NCI-H226 (cell line): ENCODE measurements around the gene ING4.
A peak's percentile ranks its signal among the peaks of the same experiment; 100 is the strongest.
"Not testable (repeated sequence)": the region's sequence is repeated elsewhere in the genome, so short reads cannot be mapped to it uniquely, and the experiment has no call there.

Source experiments
- DNase-seq: peaks from one replicate; pipeline ENCODE4 v3.0.0-alpha.2; 2015

Gene ING4

GRCh38 chr12:6662906-6663742, at the start of gene ING4:
ING4 (minus strand) TSS chr12:6663119; CDS start chr12:6663101, 18 bp downstream.
- peak; percentile 99 for DNase-seq

GRCh38 chr12:6708960-6709394, 46.1 kb upstream of the ING4 start:
- DNase-seq = no peak

GRCh38 chr12:6708351-6708750, 45.4 kb upstream of the ING4 start:
- DNase-seq = not testable (repeated sequence)

GRCh38 chr12:6703631-6704030, 40.7 kb upstream of the ING4 start:
- no peak for DNase-seq

GRCh38 chr12:6701078-6701768, 38.3 kb upstream of the ING4 start:
- no peak for DNase-seq

GRCh38 chr12:6700646-6701051, 37.7 kb upstream of the ING4 start, which contains the start of gene PIANP:
PIANP (minus strand) TSS chr12:6700815; CDS start chr12:6698061, 2,754 bp downstream.
- DNase-seq = no peak

GRCh38 chr12:6699989-6700645, 37.2 kb upstream of the ING4 start:
- no peak for DNase-seq

- DNase-seq = no peak
Observed at GRCh38 chr12:6699259-6699988, 36.5 kb upstream of the ING4 start.

GRCh38 chr12:6698352-6699046, 35.6 kb upstream of the ING4 start:
- no peak for DNase-seq

- DNase-seq = peak; percentile 57
Observed at GRCh38 chr12:6697584-6698351, 34.8 kb upstream of the ING4 start.

- no peak for DNase-seq
Observed at GRCh38 chr12:6696690-6697583, 34.0 kb upstream of the ING4 start.

- no peak for DNase-seq
Observed at GRCh38 chr12:6695313-6696045, 32.6 kb upstream of the ING4 start.

GRCh38 chr12:6694701-6695100, 31.8 kb upstream of the ING4 start:
- DNase-seq = no peak

GRCh38 chr12:6693832-6694355, 31.0 kb upstream of the ING4 start:
- DNase-seq = no peak

- no peak for DNase-seq
Observed at GRCh38 chr12:6692888-6693287, 30.0 kb upstream of the ING4 start.

GRCh38 chr12:6691473-6691872, 28.6 kb upstream of the ING4 start:
- DNase-seq = peak; percentile 6

GRCh38 chr12:6688999-6689882, 26.3 kb upstream of the ING4 start, which contains the start of gene ZNF384:
ZNF384 (minus strand) TSS chr12:6689375; CDS start chr12:6679520, 9,855 bp downstream.
- DNase-seq = peak; percentile 100

GRCh38 chr12:6688543-6688998, 25.7 kb upstream of the ING4 start:
- DNase-seq = no peak
